Epithelial cell of proximal tubule (primary cell): ENCODE results near the gene LDB2. TPM values are rescaled to one million over a fixed set of nuclear protein-coding genes. Genes with fewer than 3 reads are reported as not detected.

Experiments
- DNase-seq: peaks from one replicate; pipeline ENCODE4 v3.0.0-alpha.2; 2011; ENCODE audit warnings: low read depth
- H3K4me3 ChIP-seq: 2 replicates; pipeline ENCODE4 v1.5.1; 2011; ENCODE audit warnings: low read depth, mild to moderate bottlenecking, low read length
- total RNA-seq: library from RNA; depleted of rRNA; stranded (reverse); fragments of >200 nt; gene quantifications from 2 replicates; pipeline ENCODE4 v1.2.3, GENCODE V29; 2015
- TF ChIP-seq, protein P1 (sequence below): conservative IDR thresholded peaks from 2 replicates; pipeline ENCODE4 v1.5.1; 2012; ENCODE audit warnings: low read depth, mild to moderate bottlenecking, low read length

The LDB2 gene
- total RNA-seq, 1 donor from 2014 or later = 0.75 TPM

DNA sequence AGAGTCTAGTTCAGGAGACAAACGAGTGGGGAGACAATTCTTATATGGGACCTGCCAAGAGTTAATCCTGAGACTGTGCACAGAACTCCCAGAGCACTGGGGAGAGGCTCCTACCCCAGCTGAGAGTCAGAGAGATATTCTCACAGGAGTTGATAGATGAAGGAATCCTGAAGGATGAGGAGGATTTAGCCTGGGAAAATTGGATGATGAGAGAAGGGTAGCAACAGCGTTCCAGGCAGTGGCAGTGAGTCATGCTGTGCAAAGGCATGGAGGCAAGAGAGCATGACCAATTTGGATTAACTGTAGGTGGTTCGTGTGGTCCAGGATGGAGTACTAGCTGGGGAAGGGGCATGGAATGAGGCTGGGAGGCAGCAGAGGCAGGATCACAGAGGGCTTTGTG lies 318.6 kb downstream of the LDB2 start:
- DNase-seq = no peak
- no peak overlapping the region for H3K4me3 ChIP-seq
- TF ChIP-seq, protein P1, sequence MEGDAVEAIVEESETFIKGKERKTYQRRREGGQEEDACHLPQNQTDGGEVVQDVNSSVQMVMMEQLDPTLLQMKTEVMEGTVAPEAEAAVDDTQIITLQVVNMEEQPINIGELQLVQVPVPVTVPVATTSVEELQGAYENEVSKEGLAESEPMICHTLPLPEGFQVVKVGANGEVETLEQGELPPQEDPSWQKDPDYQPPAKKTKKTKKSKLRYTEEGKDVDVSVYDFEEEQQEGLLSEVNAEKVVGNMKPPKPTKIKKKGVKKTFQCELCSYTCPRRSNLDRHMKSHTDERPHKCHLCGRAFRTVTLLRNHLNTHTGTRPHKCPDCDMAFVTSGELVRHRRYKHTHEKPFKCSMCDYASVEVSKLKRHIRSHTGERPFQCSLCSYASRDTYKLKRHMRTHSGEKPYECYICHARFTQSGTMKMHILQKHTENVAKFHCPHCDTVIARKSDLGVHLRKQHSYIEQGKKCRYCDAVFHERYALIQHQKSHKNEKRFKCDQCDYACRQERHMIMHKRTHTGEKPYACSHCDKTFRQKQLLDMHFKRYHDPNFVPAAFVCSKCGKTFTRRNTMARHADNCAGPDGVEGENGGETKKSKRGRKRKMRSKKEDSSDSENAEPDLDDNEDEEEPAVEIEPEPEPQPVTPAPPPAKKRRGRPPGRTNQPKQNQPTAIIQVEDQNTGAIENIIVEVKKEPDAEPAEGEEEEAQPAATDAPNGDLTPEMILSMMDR = no peak

GRCh38 chr4:16577177-16577576 lies 321.3 kb downstream of the LDB2 start:
- DNase-seq = no peak
- TF ChIP-seq, protein P1 = no peak
- no peak overlapping the region for H3K4me3 ChIP-seq

- no peak for DNase-seq
- TF ChIP-seq, protein P1 = no peak
- no peak overlapping the region for H3K4me3 ChIP-seq
These were observed 323.5 kb downstream of the LDB2 start for GRCh38 chr4:16574981-16575380.

GRCh38 chr4:16573739-16574138 lies 324.7 kb downstream of the LDB2 start:
- H3K4me3 ChIP-seq = no peak overlapping the region
- TF ChIP-seq, protein P1 = no peak
- no peak for DNase-seq

GRCh38 chr4:16573206-16573605 lies 325.2 kb downstream of the LDB2 start:
- TF ChIP-seq, protein P1 = no peak
- DNase-seq = no peak

GRCh38 chr4:16572631-16573030 lies 325.8 kb downstream of the LDB2 start:
- no peak for DNase-seq
- H3K4me3 ChIP-seq = no peak overlapping the region
- TF ChIP-seq, protein P1 = no peak

More at GRCh38 chr4:16573206-16573605, 325.2 kb downstream of the LDB2 start:
- H3K4me3 ChIP-seq = no peak overlapping the region

DNA sequence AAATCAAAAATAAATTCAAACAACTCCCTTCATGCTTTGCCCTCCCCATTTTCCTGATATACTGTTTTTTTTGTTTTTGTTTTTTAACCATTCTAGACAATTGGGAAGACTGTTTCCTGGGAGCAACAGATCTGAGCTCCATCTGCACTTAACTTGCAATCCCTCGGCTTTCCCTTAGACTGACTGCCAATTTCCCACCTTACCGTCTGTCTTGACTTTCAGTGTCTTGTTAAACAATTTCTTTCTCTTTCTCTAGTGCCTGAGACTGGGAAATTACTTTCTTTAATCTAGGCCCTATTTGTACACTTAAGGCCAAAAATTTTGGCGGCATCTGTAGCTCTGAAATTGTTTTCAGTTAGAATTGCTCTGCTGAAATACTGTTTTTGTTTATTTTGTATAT lies 326.3 kb downstream of the LDB2 start:
- H3K4me3 ChIP-seq = no peak overlapping the region
- DNase-seq = no peak
- TF ChIP-seq, protein P1 = no peak
